Erythroblast (primary cell): ENCODE measurements around the gene CAPSL.

Experiments
- GATA1 ChIP-seq: IDR thresholded peaks from 2 replicates; pipeline ENCODE4 v1.6.1; 2011; ENCODE audit warnings: low read depth, mild to moderate bottlenecking, control low read depth, low read length, moderate library complexity
- POLR2A ChIP-seq: IDR thresholded peaks from 2 replicates; pipeline ENCODE4 v1.6.1; 2011; ENCODE audit warnings: mild to moderate bottlenecking, low read length

- no peak for TF ChIP-seq POLR2A
- TF ChIP-seq GATA1, result no peak
These were observed 76.7 kb downstream of the CAPSL start for GRCh38 chr5:35861718-35862117.
